ENCODE measurements around the gene CGB1. TPM values are rescaled to one million over a fixed set of nuclear protein-coding genes. Genes with fewer than 3 reads are reported as not detected.

CGB1 gene
- total RNA-seq, 3 donors from 2014 or later = not detected

GRCh38 chr19:49009828-49010227, 26.9 kb downstream of the CGB1 start:
- H3K9me3 ChIP-seq = no peaks in the 10 kb centered on the region
- ATAC-seq (no peak), DNase-seq (no peak)
- H3K36me3 ChIP-seq (ENCODE audit: low read depth) = peaks cover 6% of the 10 kb centered on the region
- intact Hi-C loops (cut with DNase I, micrococcal nuclease) = no loop called here
- no peak overlapping the region for H3K4me3 ChIP-seq
- no peaks in the 10 kb centered on the region for H3K4me1 ChIP-seq (ENCODE audit: low read depth)
- no peak for TF ChIP-seq CTCF (IDR thresholded peaks at IDR 0.05)

GRCh38 chr19:49006905-49007304, 29.8 kb downstream of the CGB1 start:
- peaks cover 6% of the 10 kb centered on the region for H3K36me3 ChIP-seq (ENCODE audit: low read depth)
- TF ChIP-seq CTCF (IDR thresholded peaks at IDR 0.05) = no peak
- no peaks in the 10 kb centered on the region for H3K9me3 ChIP-seq
- no peaks in the 10 kb centered on the region for H3K4me1 ChIP-seq (ENCODE audit: low read depth)
- intact Hi-C loops (cut with DNase I, micrococcal nuclease) = no loop called here
- DNase-seq = no peak
- ATAC-seq = no peak
- no peak overlapping the region for H3K4me3 ChIP-seq

GRCh38 chr19:49004964-49005614, 31.6 kb downstream of the CGB1 start:
- Histone ChIP-seq H3K4me1 (ENCODE audit: low read depth) (no peaks in the 10 kb centered on the region), H3K36me3 (ENCODE audit: low read depth) (peaks cover 6% of the 10 kb centered on the region), H3K9me3 (no peaks in the 10 kb centered on the region), H3K4me3 (no peak overlapping the region)
- ATAC-seq (no peak), DNase-seq (no peak)
- intact Hi-C loops (cut with DNase I, micrococcal nuclease) = no loop called here
- TF ChIP-seq CTCF (IDR thresholded peaks at IDR 0.05) = no peak

- DNase-seq (no peak), ATAC-seq (no peak)
- TF ChIP-seq CTCF (IDR thresholded peaks at IDR 0.05) = no peak
- no peaks in the 10 kb centered on the region for H3K9me3 ChIP-seq
- no peak overlapping the region for H3K4me3 ChIP-seq
- H3K4me1 ChIP-seq (ENCODE audit: low read depth) = no peaks in the 10 kb centered on the region
- intact Hi-C loops (cut with DNase I, micrococcal nuclease) = no loop called here
- peaks cover 6% of the 10 kb centered on the region for H3K36me3 ChIP-seq (ENCODE audit: low read depth)
These were observed 32.6 kb downstream of the CGB1 start for GRCh38 chr19:49004133-49004532.

- Histone ChIP-seq H3K36me3 (ENCODE audit: low read depth) (no peaks in the 10 kb centered on the region), H3K4me1 (ENCODE audit: low read depth) (peaks cover 4% of the 10 kb centered on the region), H3K9me3 (no peaks in the 10 kb centered on the region), H3K4me3 (no peak overlapping the region)
- DNase-seq (peak in 2 of 3 donors; percentile 64 to 72), ATAC-seq (peak; percentile 90)
- intact Hi-C loops (cut with DNase I, micrococcal nuclease) = no loop called here
- TF ChIP-seq CTCF (IDR thresholded peaks at IDR 0.05) = peak; percentile 30
These were observed 37.0 kb downstream of the CGB1 start for GRCh38 chr19:48999481-49000325.

Data from mucosa of descending colon (tissue), 3 donors.